Upper lobe of left lung (tissue), 4 donors: ENCODE data around the gene PLAA.

ENCODE experiments used
- CTCF ChIP-seq, 6 experiments: fragments of 450-650 bp in 4 of 6; fragments of 200-600 bp in 2 of 6; sonication (generic) in 2 of 6; IDR thresholded peaks; one replicate each; pipeline ENCODE4 v1.5.1; 2016 to 2019; ENCODE audit warnings: antibody characterized with exemption in 6 of 6
- POLR2A ChIP-seq, 4 donors: fragments of 450-650 bp; IDR thresholded peaks; one replicate each; pipeline ENCODE4 v1.5.1; 2016 to 2017; ENCODE audit warnings: antibody characterized with exemption in 4 of 4, mild to moderate bottlenecking in 2 of 4

GRCh38 chr9:26945591-26945990 is 1.5 kb downstream of the PLAA start:
- TF ChIP-seq CTCF (IDR thresholded peaks at IDR 0.05) (no peak), POLR2A (IDR thresholded peaks at IDR 0.05) (no peak)
